K562 (cell line): ENCODE measurements around the gene KRT71. TPM values are rescaled to one million over a fixed set of nuclear protein-coding genes. Genes with fewer than 3 reads are reported as not detected.

ENCODE experiments used
- ATAC-seq: fragments of 200-7000 bp; cut with Tn5 transposase; 3 replicates; pipeline ENCODE4 v1.9.1; 2020; ENCODE audit warnings: moderate library complexity
- BruUV-seq: library from RNA; stranded (reverse); fragments of 400-500 nt; replicated peaks from 2 replicates; lab custom pipeline; 2021; lab: Mats Ljungman, UMichigan
- CTCF ChIA-PET: fragments of 300-600 bp; formaldehyde crosslinking; extraction: SDS; loops from one replicate; lab custom pipeline; 2021; ENCODE audit warnings: low intra/inter-chr PET ratio; lab: Yijun Ruan, JAX
- POLR2A ChIA-PET: fragments of 300-600, 350-650 bp; sonication (Branson Sonifier 250); formaldehyde crosslinking; extraction: SDS; loops from one replicate; lab custom pipeline; 2021; ENCODE audit warnings: antibody characterized with exemption, inconsistent platforms; lab: Yijun Ruan, JAX
- DNase-seq, 4 experiments: peaks; one replicate each; pipeline versions ENCODE4 v3.0.0 to v3.0.0-alpha.2; 2011 to 2018; ENCODE audit warnings: low spot score in 3 of 4, mixed read lengths in 3 of 4; ENCODE audit errors: extremely low read depth in 1 of 4
- FAIRE-seq: peaks from 2 replicates; lab custom pipeline; 2011; peaks lifted over from hg19 to GRCh38; lab: Jason Lieb, UNC
- H2AFZ ChIP-seq: 2 replicates; pipeline ENCODE4 v1.6.0; 2011; ENCODE audit warnings: low read depth, low read length, control low read depth, inconsistent platforms
- H3K27ac ChIP-seq: fragments of 200-600 bp; 3 replicates; pipeline ENCODE4 v1.8.0; 2011; ENCODE audit warnings: low read depth, mild to moderate bottlenecking, control low read depth, inconsistent platforms, low read length, moderate library complexity, mixed read lengths; ENCODE audit errors: extremely low read depth
- H3K27me3 ChIP-seq, 2 experiments: fragments of 300-600 bp in 1 of 2; 2 replicates in 1 of 2; 3 replicates in 1 of 2; pipeline versions ENCODE4 v1.6.0 to v1.8.0; 2011; ENCODE audit warnings: inconsistent platforms in 2 of 2, low read length in 2 of 2, mild to moderate bottlenecking in 1 of 2, mixed read lengths in 1 of 2, moderate library complexity in 1 of 2; ENCODE audit not compliant: control insufficient read depth in 2 of 2, insufficient read depth in 2 of 2
- H3K36me3 ChIP-seq: fragments of 300-600 bp; 3 replicates; pipeline ENCODE4 v1.8.0; 2011; ENCODE audit warnings: mild to moderate bottlenecking, low read length, inconsistent platforms; ENCODE audit not compliant: control insufficient read depth, insufficient read depth
- H3K4me1 ChIP-seq, 2 experiments: fragments of 200-600 bp in 1 of 2; replicated peaks in 1 of 2; 2 replicates in 1 of 2; 3 replicates in 1 of 2; pipeline versions ENCODE4 v1.5.1 to v1.8.0; 2011; ENCODE audit warnings: inconsistent platforms in 2 of 2, low read length in 2 of 2, mild to moderate bottlenecking in 1 of 2, mixed read lengths in 1 of 2, moderate library complexity in 1 of 2; ENCODE audit not compliant: control insufficient read depth in 2 of 2, insufficient read depth in 2 of 2
- H3K4me2 ChIP-seq: 2 replicates; pipeline ENCODE4 v1.6.1; 2011; ENCODE audit warnings: low read length, control low read depth, inconsistent platforms, mixed read lengths; ENCODE audit not compliant: insufficient read depth
- H3K4me3 ChIP-seq: fragments of 200-600 bp; sonication (generic), shearing (Covaris generic); 2 replicates; pipeline ENCODE4 v1.5.1; 2016; ENCODE audit warnings: control low read depth, inconsistent platforms
- H3K79me2 ChIP-seq: fragments of 200-600 bp; 3 replicates; pipeline ENCODE4 v1.8.0; 2011; ENCODE audit warnings: low read length, inconsistent platforms; ENCODE audit not compliant: control insufficient read depth, insufficient read depth
- H3K9ac ChIP-seq, 2 experiments: 2 replicates each; pipeline versions ENCODE4 v1.6.0 to v1.6.1; 2011; ENCODE audit warnings: low read depth in 2 of 2, low read length in 2 of 2, control low read depth in 1 of 2, inconsistent platforms in 1 of 2, mild to moderate bottlenecking in 1 of 2, mixed read lengths in 1 of 2; ENCODE audit not compliant: insufficient read depth in 1 of 2
- H3K9me1 ChIP-seq: one replicate; pipeline ENCODE4 v1.6.0; 2011; ENCODE audit warnings: inconsistent platforms, mild to moderate bottlenecking, low read length, moderate library complexity; ENCODE audit not compliant: control insufficient read depth, insufficient read depth
- H3K9me3 ChIP-seq: replicated peaks from 2 replicates; pipeline ENCODE4 v1.5.1; 2011; ENCODE audit warnings: low read depth, low read length, inconsistent platforms; ENCODE audit not compliant: control insufficient read depth, insufficient read depth
- H4K20me1 ChIP-seq: replicated peaks from 2 replicates; pipeline ENCODE4 v1.6.1; 2011; ENCODE audit warnings: low read length, inconsistent platforms, mixed read lengths; ENCODE audit not compliant: control insufficient read depth, insufficient read depth
- PML ChIP-seq: IDR thresholded peaks from 2 replicates; pipeline ENCODE4 v1.6.1; 2012; ENCODE audit warnings: low read length, inconsistent platforms
- RFX5 ChIP-seq: IDR thresholded peaks from 2 replicates; pipeline ENCODE4 v1.6.1; 2011; ENCODE audit warnings: low read depth, mild to moderate bottlenecking, improper control_type of control experiment, low read length
- SIN3A ChIP-seq, 2 experiments: fragments of 150-350 bp in 1 of 2; IDR thresholded peaks; 2 replicates each; pipeline ENCODE4 v1.6.1; 2011 to 2016; ENCODE audit warnings: borderline replicate concordance in 2 of 2, low read depth in 2 of 2, low read length in 2 of 2, mild to moderate bottlenecking in 2 of 2, moderate library complexity in 2 of 2; ENCODE audit not compliant: control insufficient read depth in 1 of 2
- ZFX ChIP-seq: sonication (generic); formaldehyde crosslinking; IDR thresholded peaks from 2 replicates; pipeline ENCODE4 v1.8.0; 2022; ENCODE audit warnings: mild to moderate bottlenecking, missing genetic modification reagents, moderate library complexity
- ZNF217 ChIP-seq: sonication (generic); formaldehyde crosslinking; IDR thresholded peaks from 2 replicates; pipeline ENCODE4 v1.8.0; 2022; ENCODE audit warnings: mild to moderate bottlenecking, missing genetic modification reagents
- WGBS: fragments of 100-300 bp; shearing (Covaris generic); methylation state at CpG from one replicate; pipeline ENCODE4 v1.1.6; 2016; ENCODE audit warnings: low coverage, mixed read lengths; ENCODE audit not compliant: insufficient coverage; ENCODE audit errors: missing lambda C conversion rate; 5-methylcytosine and 5-hydroxymethylcytosine counted together
- in situ Hi-C: fragments of 300-500 bp; cut with MboI; formaldehyde crosslinking; loops from 4 replicates; pipeline ENCODE4 v1.15.0; 2018; ENCODE audit warnings: inconsistent platforms, mixed read lengths
- intact Hi-C: fragments of 100-400 bp; cut with micrococcal nuclease; formaldehyde crosslinking; loops from 2 replicates; pipeline ENCODE4 v1.14.2; 2022
- polyA plus RNA-seq, 8 experiments: library from polyadenylated mRNA; depleted of rRNA in 4 of 8; stranded (reverse) in 5 of 8; unstranded in 3 of 8; fragments of >200 nt; fragmentation: Nextera tagmentation in 2 of 8; fragmentation: Illumina TruSeq in 1 of 8; extraction: Ambion mirVana in 2 of 8; extraction: Trizol in 1 of 8; gene quantifications; 2 replicates each; pipeline versions ENCODE4 v1.2.1 to v1.2.3, GENCODE V29; 2011 to 2014; ENCODE audit warnings: inconsistent platforms in 1 of 8, missing spikeins in 1 of 8
- total RNA-seq, 7 experiments: library from RNA; depleted of rRNA in 6 of 7; stranded (reverse); fragments of >200 nt in 6 of 7; fragmentation: Illumina TruSeq in 2 of 7; extraction: Trizol in 2 of 7; gene quantifications; 2 replicates each; pipeline versions ENCODE4 v1.2.1 to v1.2.3, GENCODE V29; 2011 to 2021; ENCODE audit warnings: low replicate concordance in 1 of 7
- TF ChIP-seq, protein P1 (sequence below): fragments of 450-650 bp; IDR thresholded peaks from 2 replicates; pipeline ENCODE4 v1.6.1; 2016; ENCODE audit warnings: missing biosample characterization, missing genetic modification characterization

KRT71 gene
- total and polyA plus RNA-seq, 9 of the 15 experiments (the other 6 are each of a cell fraction or from before 2014, with no cell fraction given), result not detected

DNA sequence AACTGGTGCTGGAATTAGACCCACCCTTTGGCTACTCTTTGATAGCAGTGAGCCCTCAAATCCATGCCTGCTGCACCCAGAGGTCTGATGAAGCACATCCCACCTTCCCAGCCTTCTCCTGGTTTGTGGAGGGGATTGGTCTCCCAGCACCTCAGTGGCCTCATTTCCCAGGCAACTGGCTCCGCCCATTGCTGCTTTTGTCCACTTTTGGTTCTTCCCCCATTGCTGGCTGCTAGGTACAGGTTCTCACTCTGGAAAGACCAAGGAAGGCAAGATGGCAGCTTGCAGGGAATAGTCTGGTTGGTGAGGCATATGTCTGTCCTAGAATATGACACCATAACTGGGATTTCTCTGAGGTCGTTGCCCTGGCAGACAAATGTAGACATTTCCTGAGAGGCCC, 22.6 kb downstream of the KRT71 start:
- in situ Hi-C loops (no loop called here), intact Hi-C loops (no loop called here)
- FAIRE-seq (no peak), ATAC-seq (no peak), DNase-seq (no peak)
- Histone ChIP-seq H2AFZ (no peak overlapping the region), H3K27me3 (peaks cover 5 to 44% of the 10 kb centered on the region in 2 experiments; a peak in 4 of 5 replicates), H4K20me1 (peaks cover 5% of the 10 kb centered on the region; the same call in 1 of the 2 replicates), H3K36me3 (no peaks in the 10 kb centered on the region), H3K79me2 (no peaks in the 10 kb centered on the region), H3K4me1 (no peaks in the 10 kb centered on the region), H3K27ac (no peak overlapping the region), H3K9me3 (no peaks in the 10 kb centered on the region), H3K9ac (no peak overlapping the region), H3K4me2 (no peak overlapping the region), H3K9me1 (no peaks in the 10 kb centered on the region), H3K4me3 (no peak overlapping the region)
- POLR2A ChIA-PET, result interaction anchor here (0.7 kb wide), 1 partner anchor 9 kb away, joined by 3 read pairs; no protein-coding TSS in a partner anchor
- CTCF ChIA-PET, result no interaction called here
- 0% methylated on average over 2 of the region's 2 CpGs for WGBS
- no TSS peak for BruUV-seq
- TF ChIP-seq ZNF217 (CRISPR knock-in tag) (no peak), RFX5 (no peak), ZFX (CRISPR knock-in tag) (no peak), SIN3A (IDR thresholded peaks at IDR 0.05; ENCODE audit: borderline replicate concordance in 2 of 2, control insufficient read depth in 1 of 2, low read depth in 2 of 2, low read length in 2 of 2) (no peak), PML (no peak)
- TF ChIP-seq, protein P1, sequence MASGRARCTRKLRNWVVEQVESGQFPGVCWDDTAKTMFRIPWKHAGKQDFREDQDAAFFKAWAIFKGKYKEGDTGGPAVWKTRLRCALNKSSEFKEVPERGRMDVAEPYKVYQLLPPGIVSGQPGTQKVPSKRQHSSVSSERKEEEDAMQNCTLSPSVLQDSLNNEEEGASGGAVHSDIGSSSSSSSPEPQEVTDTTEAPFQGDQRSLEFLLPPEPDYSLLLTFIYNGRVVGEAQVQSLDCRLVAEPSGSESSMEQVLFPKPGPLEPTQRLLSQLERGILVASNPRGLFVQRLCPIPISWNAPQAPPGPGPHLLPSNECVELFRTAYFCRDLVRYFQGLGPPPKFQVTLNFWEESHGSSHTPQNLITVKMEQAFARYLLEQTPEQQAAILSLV (tag), result no peak
